ENCODE data around the gene TLL1. TPM values are rescaled to one million over a fixed set of nuclear protein-coding genes. Genes with fewer than 3 reads are reported as not detected.

Gene TLL1
- total RNA-seq, 1 experiment from 2014 or later, result 1.4 TPM

DNA sequence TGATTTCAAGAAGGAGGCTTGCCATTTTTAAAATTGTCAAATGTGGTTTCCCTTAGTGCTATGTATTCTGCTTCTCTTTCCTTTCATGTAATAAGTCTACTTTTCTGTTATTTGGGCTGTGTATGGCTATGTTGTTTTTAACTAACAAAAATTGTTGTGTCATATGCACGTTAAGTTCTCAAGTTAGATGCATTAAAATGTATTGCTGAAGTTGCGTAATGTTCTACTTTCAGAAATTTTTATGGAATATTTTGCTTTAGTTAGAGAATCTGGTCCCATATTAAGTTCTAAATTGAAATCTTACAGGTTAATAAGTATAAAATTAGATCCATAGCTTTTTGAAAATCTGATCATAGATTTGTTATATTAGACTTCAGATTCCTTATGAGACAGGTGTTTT lies 133.2 kb downstream of the TLL1 start:
- no peaks in the 10 kb centered on the region for H3K4me1 Mint-ChIP-seq (ENCODE audit: insufficient read depth, unreplicated experiment)
- no peak for DNase-seq (ENCODE audit: unreplicated experiment)
- peaks cover 16% of the 10 kb centered on the region for H3K9me3 Mint-ChIP-seq (ENCODE audit: unreplicated experiment)
- TF ChIP-seq, protein P1, sequence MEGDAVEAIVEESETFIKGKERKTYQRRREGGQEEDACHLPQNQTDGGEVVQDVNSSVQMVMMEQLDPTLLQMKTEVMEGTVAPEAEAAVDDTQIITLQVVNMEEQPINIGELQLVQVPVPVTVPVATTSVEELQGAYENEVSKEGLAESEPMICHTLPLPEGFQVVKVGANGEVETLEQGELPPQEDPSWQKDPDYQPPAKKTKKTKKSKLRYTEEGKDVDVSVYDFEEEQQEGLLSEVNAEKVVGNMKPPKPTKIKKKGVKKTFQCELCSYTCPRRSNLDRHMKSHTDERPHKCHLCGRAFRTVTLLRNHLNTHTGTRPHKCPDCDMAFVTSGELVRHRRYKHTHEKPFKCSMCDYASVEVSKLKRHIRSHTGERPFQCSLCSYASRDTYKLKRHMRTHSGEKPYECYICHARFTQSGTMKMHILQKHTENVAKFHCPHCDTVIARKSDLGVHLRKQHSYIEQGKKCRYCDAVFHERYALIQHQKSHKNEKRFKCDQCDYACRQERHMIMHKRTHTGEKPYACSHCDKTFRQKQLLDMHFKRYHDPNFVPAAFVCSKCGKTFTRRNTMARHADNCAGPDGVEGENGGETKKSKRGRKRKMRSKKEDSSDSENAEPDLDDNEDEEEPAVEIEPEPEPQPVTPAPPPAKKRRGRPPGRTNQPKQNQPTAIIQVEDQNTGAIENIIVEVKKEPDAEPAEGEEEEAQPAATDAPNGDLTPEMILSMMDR (IDR thresholded peaks at IDR 0.05; ENCODE audit: unreplicated experiment), result no peak
- no TSS peak for BruUV-seq (replicated peaks)
- CTCF ChIA-PET, result no interaction called here
- peaks cover 6% of the 10 kb centered on the region for H3K36me3 Mint-ChIP-seq (ENCODE audit: insufficient read depth, unreplicated experiment)
- H3K4me3 Mint-ChIP-seq (ENCODE audit: unreplicated experiment), result no peak overlapping the region
- H3K27me3 Mint-ChIP-seq (ENCODE audit: insufficient read depth, unreplicated experiment), result no peaks in the 10 kb centered on the region
- intact Hi-C loops (cut with micrococcal nuclease), result no loop called here
- POLR2A ChIA-PET, result interaction anchor here (1.6 kb wide), 1 partner anchor 134 kb away, joined by 4 read pairs; no protein-coding TSS in a partner anchor
- no peak overlapping the region for H3K27ac Mint-ChIP-seq (ENCODE audit: low read depth, unreplicated experiment)

DNA sequence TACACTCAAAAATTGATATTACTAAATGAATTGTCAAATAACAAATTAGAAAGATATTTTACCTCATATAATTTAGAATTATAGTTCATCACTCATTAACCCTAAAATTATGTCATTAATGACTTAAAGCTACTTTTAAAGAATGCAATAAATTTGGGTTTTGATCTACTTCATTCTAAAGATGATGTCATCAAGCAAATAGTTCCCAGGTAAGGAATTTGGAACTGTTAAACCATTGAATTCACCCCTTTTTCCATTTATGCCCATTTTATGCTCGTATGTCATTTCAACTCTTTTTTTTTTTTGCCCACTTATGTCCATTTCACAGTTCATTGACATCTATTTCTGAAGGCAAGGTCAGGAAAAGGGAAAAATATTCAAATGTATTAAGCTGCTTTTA lies 135.5 kb downstream of the TLL1 start:
- peaks cover 6% of the 10 kb centered on the region for H3K36me3 Mint-ChIP-seq (ENCODE audit: insufficient read depth, unreplicated experiment)

DNA sequence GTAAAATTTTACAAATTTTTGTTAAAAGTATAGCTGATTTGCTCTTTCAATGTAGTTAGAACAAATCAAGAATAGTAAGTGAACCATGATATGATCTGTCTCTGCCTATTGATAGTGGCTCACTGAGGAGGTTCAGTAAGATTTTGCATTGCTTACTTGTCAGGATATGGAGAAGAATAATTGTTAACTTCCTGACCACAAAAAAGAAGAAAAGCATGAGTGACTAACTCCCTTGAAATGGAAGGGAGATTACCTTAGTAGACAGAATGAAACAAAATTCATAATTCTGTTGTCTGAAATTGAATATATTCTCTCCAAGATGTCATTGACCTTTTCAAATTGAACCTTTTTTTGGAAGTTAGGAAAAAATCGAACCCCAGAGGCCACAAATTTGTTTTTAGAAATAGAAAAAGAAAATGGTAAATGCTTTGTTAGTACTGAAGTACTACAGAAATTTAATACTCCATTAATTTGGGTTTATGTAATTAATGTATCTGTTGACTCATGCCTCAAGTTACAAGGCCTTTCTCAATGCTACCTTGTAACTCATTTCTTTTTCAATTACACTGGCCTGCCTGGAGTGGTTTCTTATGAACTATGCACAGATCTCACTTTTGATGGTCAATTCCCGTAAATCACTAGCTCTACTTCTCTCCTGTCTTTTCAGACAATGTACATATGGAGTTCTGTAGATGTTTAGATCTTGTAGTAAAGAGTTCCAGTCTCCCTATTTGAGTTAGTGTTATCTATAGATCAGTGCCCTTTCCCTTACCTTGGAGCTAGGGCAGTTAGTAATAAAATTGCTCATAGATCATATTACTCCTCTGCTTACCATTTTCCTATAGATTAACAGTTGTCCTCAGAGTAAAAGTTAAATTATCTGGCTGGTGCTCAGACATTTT lies 139.3 kb downstream of the TLL1 start:
- ChIA-PET POLR2A (interaction anchor here (0.9 to 2.6 kb wide), 4 partner anchors 39 to 138 kb away, joined by 3 to 14 read pairs (median 4); no protein-coding TSS in a partner anchor), CTCF (interaction anchor here (0.7 kb wide), 1 partner anchor 41 kb away, joined by 3 read pairs; no protein-coding TSS in a partner anchor)
- DNase-seq (ENCODE audit: unreplicated experiment), result no peak
- Mint-ChIP-seq H3K27me3 (ENCODE audit: insufficient read depth, unreplicated experiment) (no peaks in the 10 kb centered on the region), H3K4me3 (ENCODE audit: unreplicated experiment) (no peak overlapping the region), H3K36me3 (ENCODE audit: insufficient read depth, unreplicated experiment) (peaks cover 6% of the 10 kb centered on the region), H3K9me3 (ENCODE audit: unreplicated experiment) (peaks cover 16% of the 10 kb centered on the region), H3K4me1 (ENCODE audit: insufficient read depth, unreplicated experiment) (peaks cover 23% of the 10 kb centered on the region), H3K27ac (ENCODE audit: low read depth, unreplicated experiment) (peak overlapping the region; percentile 78)
- intact Hi-C loops (cut with micrococcal nuclease), result loop anchor here (5.0 kb wide), 1 partner anchor 140 kb away; the partner anchor contains the start of gene TLL1
- no TSS peak for BruUV-seq (replicated peaks)
- TF ChIP-seq, protein P1 (IDR thresholded peaks at IDR 0.05; ENCODE audit: unreplicated experiment), result no peak

More for the DNA sequence above, 135.5 kb downstream of the TLL1 start:
- DNase-seq (ENCODE audit: unreplicated experiment), result no peak
- H3K9me3 Mint-ChIP-seq (ENCODE audit: unreplicated experiment), result peaks cover 25% of the 10 kb centered on the region
- H3K4me3 Mint-ChIP-seq (ENCODE audit: unreplicated experiment), result no peak overlapping the region
- TF ChIP-seq, protein P1 (IDR thresholded peaks at IDR 0.05; ENCODE audit: unreplicated experiment), result no peak
- no peak overlapping the region for H3K27ac Mint-ChIP-seq (ENCODE audit: low read depth, unreplicated experiment)
- CTCF ChIA-PET, result interaction anchor here (0.6 to 0.9 kb wide), 2 partner anchors 14 to 17 kb away, joined by 3 read pairs; no protein-coding TSS in a partner anchor
- POLR2A ChIA-PET, result interaction anchor here (0.6 kb wide), 1 partner anchor 144 kb away, joined by 4 read pairs; no protein-coding TSS in a partner anchor
- H3K27me3 Mint-ChIP-seq (ENCODE audit: insufficient read depth, unreplicated experiment), result no peaks in the 10 kb centered on the region
- peaks cover 14% of the 10 kb centered on the region for H3K4me1 Mint-ChIP-seq (ENCODE audit: insufficient read depth, unreplicated experiment)
- intact Hi-C loops (cut with micrococcal nuclease), result no loop called here
- no TSS peak for BruUV-seq (replicated peaks)

DNA sequence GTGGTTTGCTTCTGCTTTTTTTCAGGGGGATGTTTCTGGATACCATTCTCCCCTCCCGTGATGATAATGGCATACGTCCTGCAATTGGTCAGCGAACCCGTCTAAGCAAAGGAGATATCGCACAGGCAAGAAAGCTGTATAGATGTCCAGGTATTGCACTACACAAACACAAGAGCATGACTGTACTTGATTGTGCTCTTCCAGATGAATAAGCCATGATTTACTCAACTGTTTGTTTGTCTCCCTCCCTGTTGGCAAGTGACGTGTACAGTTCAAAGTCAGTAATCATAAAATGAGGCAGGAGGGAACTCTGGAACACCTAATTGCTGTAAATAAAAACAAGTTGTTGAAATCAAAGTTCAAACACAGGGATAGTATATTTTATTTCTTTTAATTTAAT lies 141.4 kb downstream of the TLL1 start:
- TF ChIP-seq, protein P1 (IDR thresholded peaks at IDR 0.05; ENCODE audit: unreplicated experiment), result no peak
- H3K36me3 Mint-ChIP-seq (ENCODE audit: insufficient read depth, unreplicated experiment), result no peaks in the 10 kb centered on the region
- peak; percentile 75 for DNase-seq (ENCODE audit: unreplicated experiment)
- no TSS peak for BruUV-seq (replicated peaks)
- peaks cover 16% of the 10 kb centered on the region for H3K9me3 Mint-ChIP-seq (ENCODE audit: unreplicated experiment)
- peaks cover 30% of the 10 kb centered on the region for H3K4me1 Mint-ChIP-seq (ENCODE audit: insufficient read depth, unreplicated experiment)
- no peak overlapping the region for H3K4me3 Mint-ChIP-seq (ENCODE audit: unreplicated experiment)
- CTCF ChIA-PET, result no interaction called here
- intact Hi-C loops (cut with micrococcal nuclease), result loop anchor here (5.0 kb wide), 1 partner anchor 142 kb away; the partner anchor contains the start of gene TLL1
- peak overlapping the region; percentile 94 for H3K27ac Mint-ChIP-seq (ENCODE audit: low read depth, unreplicated experiment)
- no peaks in the 10 kb centered on the region for H3K27me3 Mint-ChIP-seq (ENCODE audit: insufficient read depth, unreplicated experiment)
- POLR2A ChIA-PET, result interaction anchor here (0.7 to 0.9 kb wide), 2 partner anchors 43 to 47 kb away, joined by 3 to 5 read pairs; no protein-coding TSS in a partner anchor
